K562 (cell line): Measurements from ENCODE around the gene LZTR1. TPM values are rescaled to one million over a fixed set of nuclear protein-coding genes. Genes with fewer than 3 reads are reported as not detected.
A peak's percentile ranks its signal among the peaks of the same experiment; 100 is the strongest.

Source experiments
- DMBX1 ChIP-seq: fragments of 250-450 bp; sonication (Bioruptor Pico); IDR thresholded peaks from 2 replicates; pipeline ENCODE4 v1.8.0; 2022; ENCODE audit warnings: inconsistent platforms, mild to moderate bottlenecking, moderate library complexity, borderline replicate concordance
- MCM2 ChIP-seq: fragments of 450-650 bp; IDR thresholded peaks from 2 replicates; pipeline ENCODE4 v1.6.1; 2017; ENCODE audit warnings: low read depth, mild to moderate bottlenecking
- NCOA1 ChIP-seq: fragments of 450-650 bp; IDR thresholded peaks from 2 replicates; pipeline ENCODE4 v1.6.1; 2016; ENCODE audit warnings: low read depth
- NCOA4 ChIP-seq: fragments of 450-650 bp; IDR thresholded peaks from 2 replicates; pipeline ENCODE4 v1.6.1; 2018; ENCODE audit warnings: mild to moderate bottlenecking; ENCODE audit not compliant: partially characterized antibody
- PKNOX1 ChIP-seq: fragments of 450-650 bp; IDR thresholded peaks from 2 replicates; pipeline ENCODE4 v1.6.1; 2016
- RHOXF2B ChIP-seq: fragments of 250-450 bp; sonication (Bioruptor Pico); conservative IDR thresholded peaks from 2 replicates; pipeline ENCODE4 v1.5.1; 2021
- SNAPC5 ChIP-seq: fragments of 250-450 bp; sonication (Bioruptor Pico); IDR thresholded peaks from 2 replicates; pipeline ENCODE4 v1.8.0; 2021; ENCODE audit warnings: moderate library complexity, mild to moderate bottlenecking, inconsistent platforms
- SP2 ChIP-seq: IDR thresholded peaks from 2 replicates; pipeline ENCODE4 v1.6.1; 2011; ENCODE audit warnings: mild to moderate bottlenecking, low read depth, low read length, moderate library complexity; ENCODE audit not compliant: poor library complexity, severe bottlenecking; ENCODE audit errors: extremely low read depth
- STAG1 ChIP-seq: sonication (generic); formaldehyde crosslinking; IDR thresholded peaks from 2 replicates; pipeline ENCODE4 v1.5.0; 2020; ENCODE audit warnings: missing genetic modification reagents, borderline replicate concordance
- YY1 ChIP-seq, 3 experiments: IDR thresholded peaks; 2 replicates each; pipeline ENCODE4 v1.6.1; 2011; ENCODE audit warnings: low read length in 2 of 3, mild to moderate bottlenecking in 2 of 3, moderate library complexity in 2 of 3, borderline replicate concordance in 1 of 3, control low read depth in 1 of 3, low read depth in 1 of 3; ENCODE audit not compliant: insufficient read depth in 3 of 3, insufficient replicate concordance in 2 of 3, control insufficient read depth in 1 of 3, insufficient read length in 1 of 3; ENCODE audit errors: extremely low read depth in 1 of 3
- ZBTB33 ChIP-seq: sonication (generic); formaldehyde crosslinking; IDR thresholded peaks from 2 replicates; pipeline ENCODE4 v1.8.1; 2023; ENCODE audit warnings: mild to moderate bottlenecking, missing genetic modification reagents
- ZNF140 ChIP-seq: fragments of 250-450 bp; sonication (Bioruptor Pico); IDR thresholded peaks from 2 replicates; pipeline ENCODE4 v1.8.0; 2021; ENCODE audit warnings: moderate library complexity, mild to moderate bottlenecking, inconsistent platforms
- ZNF436 ChIP-seq: fragments of 250-450, 450-650 bp; sonication (Bioruptor Pico); formaldehyde crosslinking; IDR thresholded peaks from 2 replicates; pipeline ENCODE4 v1.7.0; 2020; ENCODE audit warnings: mild to moderate bottlenecking
- ZNF644 ChIP-seq: fragments of 200-800 bp; sonication (Bioruptor generic); IDR thresholded peaks from 2 replicates; pipeline ENCODE4 v1.6.1; 2016; ENCODE audit warnings: low read depth, missing genetic modification characterization, missing compliant biosample characterization
- ZNF668 ChIP-seq: fragments of 250-450 bp; sonication (Bioruptor Pico); IDR thresholded peaks from 2 replicates; pipeline ENCODE4 v1.8.0; 2022; ENCODE audit warnings: mild to moderate bottlenecking, inconsistent platforms
- polyA plus RNA-seq, 8 experiments: library from polyadenylated mRNA; depleted of rRNA in 4 of 8; stranded (reverse) in 5 of 8; unstranded in 3 of 8; fragments of >200 nt; fragmentation: Nextera tagmentation in 2 of 8; fragmentation: Illumina TruSeq in 1 of 8; extraction: Ambion mirVana in 2 of 8; extraction: Trizol in 1 of 8; gene quantifications; 2 replicates each; pipeline versions ENCODE4 v1.2.1 to v1.2.3, GENCODE V29; 2011 to 2014; ENCODE audit warnings: inconsistent platforms in 1 of 8, missing spikeins in 1 of 8
- total RNA-seq, 7 experiments: library from RNA; depleted of rRNA in 6 of 7; stranded (reverse); fragments of >200 nt in 6 of 7; fragmentation: Illumina TruSeq in 2 of 7; extraction: Trizol in 2 of 7; gene quantifications; 2 replicates each; pipeline versions ENCODE4 v1.2.1 to v1.2.3, GENCODE V29; 2011 to 2021; ENCODE audit warnings: low replicate concordance in 1 of 7
- TF ChIP-seq, protein P1 (sequence below): fragments of 250-450 bp; sonication (Bioruptor Pico); IDR thresholded peaks from 2 replicates; pipeline ENCODE4 v1.4.0; 2020; ENCODE audit warnings: mild to moderate bottlenecking, moderate library complexity, borderline replicate concordance
- TF ChIP-seq, protein P2 (sequence below): sonication (generic); formaldehyde crosslinking; IDR thresholded peaks from 2 replicates; pipeline ENCODE4 v1.8.0; 2022; ENCODE audit warnings: missing genetic modification reagents, mild to moderate bottlenecking, borderline replicate concordance

LZTR1 gene
- total and polyA plus RNA-seq, 9 of the 15 experiments (the other 6 are each of a cell fraction or from before 2014, with no cell fraction given) = 2.2 to 135 (median 63.0) TPM

- no peak for TF ChIP-seq NCOA1
- TF ChIP-seq RHOXF2B = 0 out of 2 replicates have a peak, but pooled peaks have one; percentile 58
- peak in 1 of 3 experiments; percentile 71 for TF ChIP-seq YY1 (IDR thresholded peaks at IDR 0.05; ENCODE audit: borderline replicate concordance in 1 of 3, control insufficient read depth in 1 of 3, extremely low read depth in 1 of 3, insufficient read depth in 3 of 3, insufficient read length in 1 of 3, insufficient replicate concordance in 2 of 3, low read depth in 1 of 3, low read length in 2 of 3)
- TF ChIP-seq DMBX1 (CRISPR knock-in tag) = no peak
- TF ChIP-seq MCM2 = no peak
- no peak for TF ChIP-seq ZNF668
- no peak for TF ChIP-seq PKNOX1
- 0 out of 2 replicates have a peak, but pooled peaks have one; percentile 67 for TF ChIP-seq ZNF140
- no peak for TF ChIP-seq SNAPC5 (CRISPR knock-in tag)
- TF ChIP-seq, protein P1, sequence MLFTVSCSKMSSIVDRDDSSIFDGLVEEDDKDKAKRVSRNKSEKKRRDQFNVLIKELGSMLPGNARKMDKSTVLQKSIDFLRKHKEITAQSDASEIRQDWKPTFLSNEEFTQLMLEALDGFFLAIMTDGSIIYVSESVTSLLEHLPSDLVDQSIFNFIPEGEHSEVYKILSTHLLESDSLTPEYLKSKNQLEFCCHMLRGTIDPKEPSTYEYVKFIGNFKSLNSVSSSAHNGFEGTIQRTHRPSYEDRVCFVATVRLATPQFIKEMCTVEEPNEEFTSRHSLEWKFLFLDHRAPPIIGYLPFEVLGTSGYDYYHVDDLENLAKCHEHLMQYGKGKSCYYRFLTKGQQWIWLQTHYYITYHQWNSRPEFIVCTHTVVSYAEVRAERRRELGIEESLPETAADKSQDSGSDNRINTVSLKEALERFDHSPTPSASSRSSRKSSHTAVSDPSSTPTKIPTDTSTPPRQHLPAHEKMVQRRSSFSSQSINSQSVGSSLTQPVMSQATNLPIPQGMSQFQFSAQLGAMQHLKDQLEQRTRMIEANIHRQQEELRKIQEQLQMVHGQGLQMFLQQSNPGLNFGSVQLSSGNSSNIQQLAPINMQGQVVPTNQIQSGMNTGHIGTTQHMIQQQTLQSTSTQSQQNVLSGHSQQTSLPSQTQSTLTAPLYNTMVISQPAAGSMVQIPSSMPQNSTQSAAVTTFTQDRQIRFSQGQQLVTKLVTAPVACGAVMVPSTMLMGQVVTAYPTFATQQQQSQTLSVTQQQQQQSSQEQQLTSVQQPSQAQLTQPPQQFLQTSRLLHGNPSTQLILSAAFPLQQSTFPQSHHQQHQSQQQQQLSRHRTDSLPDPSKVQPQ = no peak
- no peak for TF ChIP-seq NCOA4
- TF ChIP-seq SP2 = no peak
- no peak for TF ChIP-seq STAG1 (CRISPR knock-in tag)
- peak; percentile 61; the same call in 1 of the 2 replicates for TF ChIP-seq ZNF436
- TF ChIP-seq, protein P2, sequence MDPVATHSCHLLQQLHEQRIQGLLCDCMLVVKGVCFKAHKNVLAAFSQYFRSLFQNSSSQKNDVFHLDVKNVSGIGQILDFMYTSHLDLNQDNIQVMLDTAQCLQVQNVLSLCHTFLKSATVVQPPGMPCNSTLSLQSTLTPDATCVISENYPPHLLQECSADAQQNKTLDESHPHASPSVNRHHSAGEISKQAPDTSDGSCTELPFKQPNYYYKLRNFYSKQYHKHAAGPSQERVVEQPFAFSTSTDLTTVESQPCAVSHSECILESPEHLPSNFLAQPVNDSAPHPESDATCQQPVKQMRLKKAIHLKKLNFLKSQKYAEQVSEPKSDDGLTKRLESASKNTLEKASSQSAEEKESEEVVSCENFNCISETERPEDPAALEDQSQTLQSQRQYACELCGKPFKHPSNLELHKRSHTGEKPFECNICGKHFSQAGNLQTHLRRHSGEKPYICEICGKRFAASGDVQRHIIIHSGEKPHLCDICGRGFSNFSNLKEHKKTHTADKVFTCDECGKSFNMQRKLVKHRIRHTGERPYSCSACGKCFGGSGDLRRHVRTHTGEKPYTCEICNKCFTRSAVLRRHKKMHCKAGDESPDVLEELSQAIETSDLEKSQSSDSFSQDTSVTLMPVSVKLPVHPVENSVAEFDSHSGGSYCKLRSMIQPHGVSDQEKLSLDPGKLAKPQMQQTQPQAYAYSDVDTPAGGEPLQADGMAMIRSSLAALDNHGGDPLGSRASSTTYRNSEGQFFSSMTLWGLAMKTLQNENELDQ (CRISPR knock-in tag) = no peak
- no peak for TF ChIP-seq ZNF644 (tag)
- TF ChIP-seq ZBTB33 (CRISPR knock-in tag) = no peak
Measured at GRCh38 chr22:20946080-20946986, 35.8 kb upstream of the LZTR1 start (continued).
